ENCODE data around the gene CNGA3.

Gene CNGA3

GRCh38 chr2:98333922-98334321, 12.3 kb upstream of the CNGA3 start:
- no peak overlapping the region for H3K4me3 ChIP-seq (ENCODE audit: low read depth, low read length)
- in situ Hi-C loops (cut with HindIII; ENCODE audit: low pct_ligation_motif_present, low sequenced_read_pairs) = no loop called here

DNA sequence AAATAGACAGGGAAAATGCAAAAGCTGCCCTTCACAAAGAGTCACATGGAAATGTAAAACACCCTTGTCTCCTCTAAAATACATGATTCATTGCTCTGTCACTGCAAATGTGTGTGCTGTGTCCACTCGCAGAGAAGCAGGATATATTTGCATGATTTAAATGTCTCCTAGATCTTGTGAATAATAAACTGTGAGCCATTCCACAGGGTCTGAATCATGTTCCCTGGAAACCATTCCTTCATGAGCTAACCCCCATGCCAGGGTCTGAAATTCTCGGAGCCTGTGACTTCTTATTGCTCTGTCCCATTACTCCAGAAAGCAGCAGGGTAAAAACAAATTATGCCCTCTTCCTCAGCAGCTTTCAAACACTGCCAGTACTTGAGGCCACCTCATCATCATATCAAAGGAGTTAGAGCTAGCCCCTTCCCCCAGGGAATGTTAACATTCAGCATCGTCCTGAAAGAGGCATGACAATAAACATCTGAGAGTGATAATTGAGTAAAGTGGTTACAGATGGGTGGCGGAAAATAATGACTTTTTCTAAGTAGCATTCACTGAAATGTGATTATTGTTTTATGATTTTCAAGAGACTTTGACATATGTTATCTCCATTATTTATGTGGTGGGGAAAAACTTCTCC, 11.7 kb upstream of the CNGA3 start:
- peak overlapping the region; percentile 71 for H3K27ac ChIP-seq

More at GRCh38 chr2:98333922-98334321, 12.3 kb upstream of the CNGA3 start:
- no peak for DNase-seq
- H3K36me3 ChIP-seq (replicated peaks) = no peaks in the 10 kb centered on the region
- peak overlapping the region; percentile 71 for H3K27ac ChIP-seq
- no peaks in the 10 kb centered on the region for H3K27me3 ChIP-seq (replicated peaks)
- no peak for TF ChIP-seq CTCF (IDR thresholded peaks at IDR 0.05; ENCODE audit: low read depth, low read length, missing control alignments)

DNA sequence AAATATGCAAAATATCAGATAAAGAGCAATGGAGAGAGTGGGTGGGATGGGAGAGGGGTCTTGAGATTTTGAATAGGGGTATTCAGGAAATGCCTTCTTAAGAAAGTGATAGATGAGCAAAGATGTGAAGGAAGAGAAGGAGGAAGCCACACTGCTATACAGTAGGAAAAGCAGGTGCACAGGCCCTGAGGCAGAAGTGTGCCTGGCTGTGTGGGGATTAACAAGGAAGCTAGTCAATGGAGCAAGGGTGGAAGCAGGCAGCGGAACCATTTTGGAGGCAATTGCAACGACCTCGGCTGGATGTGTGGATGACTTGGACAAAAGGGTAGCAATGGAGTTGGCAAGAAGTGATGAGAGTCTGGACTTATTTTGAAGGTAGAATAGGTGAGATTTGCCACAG, 11.0 kb upstream of the CNGA3 start:
- in situ Hi-C loops (cut with HindIII; ENCODE audit: low pct_ligation_motif_present, low sequenced_read_pairs) = no loop called here
- DNase-seq = no peak
- Histone ChIP-seq H3K27me3 (replicated peaks) (no peaks in the 10 kb centered on the region), H3K27ac (no peak overlapping the region), H3K4me3 (ENCODE audit: low read depth, low read length) (no peak overlapping the region), H3K36me3 (replicated peaks) (no peaks in the 10 kb centered on the region)
- no peak for TF ChIP-seq CTCF (IDR thresholded peaks at IDR 0.05; ENCODE audit: low read depth, low read length, missing control alignments)

More for the DNA sequence above, 11.7 kb upstream of the CNGA3 start:
- peak; percentile 86 for DNase-seq
- no peak overlapping the region for H3K4me3 ChIP-seq (ENCODE audit: low read depth, low read length)
- H3K36me3 ChIP-seq (replicated peaks) = no peaks in the 10 kb centered on the region
- in situ Hi-C loops (cut with HindIII; ENCODE audit: low pct_ligation_motif_present, low sequenced_read_pairs) = no loop called here
- H3K27me3 ChIP-seq (replicated peaks) = no peaks in the 10 kb centered on the region
- TF ChIP-seq CTCF (IDR thresholded peaks at IDR 0.05; ENCODE audit: low read depth, low read length, missing control alignments) = no peak

- no peak for TF ChIP-seq CTCF (IDR thresholded peaks at IDR 0.05; ENCODE audit: low read depth, low read length, missing control alignments)
- no peak overlapping the region for H3K4me3 ChIP-seq (ENCODE audit: low read depth, low read length)
- no peaks in the 10 kb centered on the region for H3K36me3 ChIP-seq (replicated peaks)
These were observed 5.0 kb upstream of the CNGA3 start for GRCh38 chr2:98341241-98341640.

DNA sequence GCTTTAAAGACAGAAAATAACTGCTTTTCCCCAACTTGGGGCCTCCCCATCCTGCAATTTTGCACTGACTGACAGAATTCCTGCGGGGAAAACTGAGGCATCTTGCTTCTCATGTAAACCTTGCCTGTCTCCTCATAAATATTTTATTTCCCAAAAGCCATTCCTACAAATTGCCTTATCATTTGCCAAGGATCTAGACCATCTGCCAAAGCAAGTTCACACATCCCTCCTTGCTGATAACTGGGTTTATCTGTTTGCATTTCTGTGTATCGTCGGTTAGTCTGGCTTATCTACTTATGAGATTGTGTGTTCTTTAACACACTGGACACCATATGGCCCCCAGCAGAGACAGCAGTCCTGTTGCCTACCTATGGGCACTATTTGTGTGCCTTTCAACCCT, 3.0 kb upstream of the CNGA3 start:
- no peak overlapping the region for H3K4me3 ChIP-seq (ENCODE audit: low read depth, low read length)
- in situ Hi-C loops (cut with HindIII; ENCODE audit: low pct_ligation_motif_present, low sequenced_read_pairs) = no loop called here
- no peak for TF ChIP-seq CTCF (IDR thresholded peaks at IDR 0.05; ENCODE audit: low read depth, low read length, missing control alignments)
- H3K27ac ChIP-seq = no peak overlapping the region
- H3K36me3 ChIP-seq (replicated peaks) = no peaks in the 10 kb centered on the region
- peaks cover 37% of the 10 kb centered on the region for H3K27me3 ChIP-seq (replicated peaks)
- DNase-seq = no peak

More at GRCh38 chr2:98341241-98341640, 5.0 kb upstream of the CNGA3 start:
- Histone ChIP-seq H3K27me3 (replicated peaks) (peaks cover 16% of the 10 kb centered on the region), H3K27ac (no peak overlapping the region)
- DNase-seq = no peak
- in situ Hi-C loops (cut with HindIII; ENCODE audit: low pct_ligation_motif_present, low sequenced_read_pairs) = no loop called here
